ENCODE data around the gene FOXB1.

FOXB1 gene

DNA sequence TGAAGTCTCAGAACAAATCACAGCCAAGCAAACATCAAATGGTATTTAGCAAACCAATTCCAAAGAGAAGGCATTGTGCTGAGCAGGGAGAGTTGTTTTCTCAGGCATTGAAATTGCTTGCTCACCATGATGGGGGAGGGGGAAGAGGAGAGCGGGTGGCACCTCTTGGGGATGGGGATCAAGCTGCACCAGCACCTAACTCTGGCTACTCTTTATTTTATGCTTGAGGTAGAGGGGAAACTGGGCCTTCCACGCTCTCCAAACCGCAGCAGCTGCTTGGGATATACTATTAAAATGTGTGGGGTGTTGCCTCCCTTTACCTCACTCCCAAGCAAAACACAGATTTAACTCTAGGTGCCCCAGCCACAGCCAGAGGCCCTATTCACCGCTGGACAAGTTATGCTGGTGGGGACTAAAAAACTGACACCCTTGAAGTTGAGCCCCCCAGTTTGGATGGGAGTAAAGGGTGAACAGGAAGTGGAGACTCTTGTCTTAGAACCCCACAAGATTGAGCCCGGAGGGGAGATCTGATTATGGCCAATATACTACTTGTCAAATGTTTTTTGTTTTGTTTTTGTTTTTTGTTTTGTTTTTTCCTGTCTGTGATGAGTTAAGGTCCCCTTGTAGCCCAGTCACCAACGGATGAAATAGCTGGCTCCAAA is 5.0 kb upstream of the FOXB1 start:
- DNase-seq = no peak

DNA sequence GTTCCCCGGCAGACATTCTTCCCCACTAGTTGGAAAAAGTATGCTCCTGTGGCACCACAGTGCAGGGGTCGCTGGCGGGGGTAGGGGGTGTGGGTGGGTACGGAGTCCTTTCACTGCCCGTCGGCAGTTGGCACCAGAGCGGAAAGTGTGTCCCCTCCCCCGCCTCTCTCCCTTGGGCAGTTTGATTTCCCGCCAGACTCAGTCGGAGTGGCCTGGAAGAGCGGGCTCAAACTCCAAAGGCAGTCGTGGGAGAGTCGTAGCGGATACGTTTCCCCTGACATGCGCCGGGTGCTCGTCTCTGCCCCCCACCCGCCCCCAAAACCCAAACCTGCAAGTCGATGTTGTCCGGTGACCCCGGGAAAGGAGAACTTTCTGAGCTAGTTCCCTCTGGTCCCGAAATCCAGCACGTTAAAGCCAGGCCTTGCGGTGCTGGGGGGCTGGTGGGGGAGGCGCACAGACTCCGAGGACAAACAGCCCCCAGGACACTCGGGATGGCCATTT is 4.4 kb upstream of the FOXB1 start:
- no peak for DNase-seq

DNA sequence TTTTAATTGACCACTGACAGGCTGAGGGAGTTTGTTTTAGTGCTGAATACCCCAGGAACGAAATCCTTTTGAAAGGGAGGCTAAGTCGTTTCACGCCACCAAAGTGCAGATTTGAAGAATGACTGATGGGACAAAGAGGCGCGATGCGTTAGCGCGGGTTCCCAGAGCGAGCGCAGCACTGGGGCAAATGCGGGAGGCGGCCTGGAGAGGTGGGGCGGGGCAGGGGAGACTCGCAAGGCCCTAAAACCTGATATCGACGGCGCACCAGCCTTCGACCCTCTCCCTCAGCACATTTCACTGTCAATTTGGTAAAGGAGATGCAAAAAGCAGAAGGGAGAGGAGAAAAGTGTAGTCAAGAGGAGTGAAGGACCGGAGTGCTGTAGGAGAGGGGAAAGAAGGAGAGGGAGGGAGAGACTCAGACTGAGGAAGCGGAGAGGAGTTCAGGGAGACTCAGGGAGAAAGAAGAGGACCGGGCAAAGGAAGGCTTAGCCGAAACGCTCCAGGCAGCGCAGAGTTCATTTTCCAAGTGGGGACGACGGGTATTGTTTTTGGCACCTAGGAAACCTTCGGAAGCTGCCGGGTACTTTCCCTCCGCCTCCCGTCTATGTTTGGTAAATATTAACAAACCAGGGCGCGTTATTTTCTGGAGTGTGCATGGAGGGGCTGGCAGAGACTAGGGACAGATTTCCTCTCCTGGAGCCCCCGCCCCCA is 3.8 kb upstream of the FOXB1 start:
- DNase-seq = no peak

DNA sequence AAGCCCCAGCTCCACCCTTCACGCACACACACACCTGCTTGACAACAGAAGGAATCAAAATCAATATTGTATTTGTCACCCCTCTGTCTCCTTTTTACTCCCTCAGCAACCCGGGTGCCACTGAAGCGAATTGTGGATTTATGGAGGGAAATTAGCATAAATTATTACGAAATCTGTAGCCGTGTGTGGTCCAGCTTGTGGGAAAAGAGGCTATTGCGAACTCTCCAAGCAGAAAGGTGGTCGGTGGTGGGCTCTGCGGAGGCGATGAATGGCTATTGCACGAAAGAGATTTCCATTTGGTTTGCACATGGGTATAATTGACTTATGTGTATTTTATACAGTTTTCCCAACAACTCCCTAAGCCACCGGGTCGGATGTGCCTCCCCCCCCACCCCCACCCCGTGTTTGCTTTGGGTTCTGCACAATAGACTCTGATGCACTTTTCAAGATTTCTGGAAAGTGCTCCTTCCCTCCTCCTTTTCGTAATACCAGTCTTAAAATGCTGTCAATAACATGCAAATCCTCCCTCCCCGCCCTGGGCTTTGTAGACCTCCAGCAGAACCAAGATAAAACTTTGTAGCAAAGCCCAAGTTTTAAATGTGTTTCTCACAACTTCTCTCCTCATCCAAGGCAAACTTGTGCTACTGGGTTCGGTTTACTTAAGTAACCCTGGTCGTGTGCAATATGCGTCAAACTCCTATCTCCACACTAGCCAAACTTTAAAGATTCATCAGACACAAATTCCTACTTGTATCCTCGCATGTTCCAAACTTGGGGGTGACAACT is 3.1 kb upstream of the FOXB1 start:
- no peak for DNase-seq

DNA sequence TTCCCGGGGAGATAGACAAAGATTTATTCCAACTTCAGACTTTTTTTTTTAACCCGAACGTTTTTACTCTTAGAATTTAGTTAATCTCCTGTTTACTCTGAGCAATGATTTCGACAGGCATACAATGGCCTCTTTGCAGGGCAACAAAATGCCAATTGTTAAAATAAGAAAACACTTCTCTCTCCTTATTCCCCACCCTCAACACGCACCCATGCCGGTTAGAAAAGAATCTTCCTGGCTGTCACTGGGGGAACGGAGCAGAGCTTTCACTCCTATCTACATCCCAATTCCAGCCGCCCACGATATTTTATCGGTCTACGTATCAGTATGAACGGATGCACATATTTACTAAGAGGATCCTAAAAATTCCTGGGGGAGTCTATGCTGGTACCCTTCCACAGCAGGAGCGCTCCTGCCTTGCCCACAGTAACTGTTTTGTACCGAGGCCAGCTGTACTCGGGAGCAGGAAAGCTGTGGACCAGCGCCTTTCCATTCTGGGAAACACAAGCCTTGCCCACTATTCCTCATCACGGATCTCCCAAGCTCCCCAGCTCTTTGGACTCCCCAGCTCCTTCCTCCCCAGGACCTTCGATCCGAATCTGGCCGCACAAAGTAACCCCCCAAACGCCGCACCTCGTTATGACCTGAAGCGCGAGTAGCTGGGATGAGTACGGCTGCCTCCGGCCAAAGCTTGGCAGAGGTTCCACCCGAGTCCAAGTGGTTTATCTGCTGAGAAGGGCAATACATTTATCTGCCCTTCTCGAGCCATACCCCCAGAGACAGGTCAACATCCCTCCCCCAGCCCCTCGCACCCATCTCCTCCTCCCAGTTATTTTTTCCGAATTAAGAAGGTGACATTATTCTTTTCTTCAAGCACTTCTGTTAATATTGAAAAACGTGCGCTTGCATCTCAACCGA is 2.2 kb upstream of the FOXB1 start:
- DNase-seq = no peak

DNA sequence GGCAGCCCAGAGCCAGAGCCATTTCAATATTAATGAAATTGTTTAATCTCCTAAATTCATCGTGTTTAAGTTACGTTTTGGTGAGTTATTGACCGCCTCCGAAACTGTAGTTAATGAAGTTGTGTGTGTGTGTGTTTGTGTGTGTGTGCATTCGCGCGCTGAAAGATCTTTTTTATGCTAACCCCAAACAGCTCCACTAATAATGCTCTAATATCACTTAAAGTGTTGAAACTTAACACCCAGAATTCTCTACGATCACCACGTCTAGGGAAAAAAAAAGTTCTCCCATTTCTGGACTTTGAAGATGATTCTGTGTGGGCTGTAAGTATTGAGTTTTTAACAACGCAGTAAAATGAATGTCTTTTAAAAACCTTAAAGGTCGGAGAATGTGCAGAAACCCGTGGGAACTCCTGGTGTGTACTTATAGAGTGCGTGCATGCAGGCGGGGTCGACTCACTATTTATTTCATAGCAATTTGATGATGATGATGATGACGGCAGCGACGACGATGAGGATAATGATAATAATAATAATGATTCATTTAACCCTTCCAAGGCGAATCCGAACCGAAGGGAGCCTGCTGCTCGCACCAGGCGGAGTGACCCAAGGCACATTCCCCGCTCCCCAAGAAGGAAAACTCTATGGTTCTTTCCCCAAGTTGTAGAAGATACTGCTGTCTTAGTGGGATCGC is 1.4 kb upstream of the FOXB1 start:
- no peak for DNase-seq

DNA sequence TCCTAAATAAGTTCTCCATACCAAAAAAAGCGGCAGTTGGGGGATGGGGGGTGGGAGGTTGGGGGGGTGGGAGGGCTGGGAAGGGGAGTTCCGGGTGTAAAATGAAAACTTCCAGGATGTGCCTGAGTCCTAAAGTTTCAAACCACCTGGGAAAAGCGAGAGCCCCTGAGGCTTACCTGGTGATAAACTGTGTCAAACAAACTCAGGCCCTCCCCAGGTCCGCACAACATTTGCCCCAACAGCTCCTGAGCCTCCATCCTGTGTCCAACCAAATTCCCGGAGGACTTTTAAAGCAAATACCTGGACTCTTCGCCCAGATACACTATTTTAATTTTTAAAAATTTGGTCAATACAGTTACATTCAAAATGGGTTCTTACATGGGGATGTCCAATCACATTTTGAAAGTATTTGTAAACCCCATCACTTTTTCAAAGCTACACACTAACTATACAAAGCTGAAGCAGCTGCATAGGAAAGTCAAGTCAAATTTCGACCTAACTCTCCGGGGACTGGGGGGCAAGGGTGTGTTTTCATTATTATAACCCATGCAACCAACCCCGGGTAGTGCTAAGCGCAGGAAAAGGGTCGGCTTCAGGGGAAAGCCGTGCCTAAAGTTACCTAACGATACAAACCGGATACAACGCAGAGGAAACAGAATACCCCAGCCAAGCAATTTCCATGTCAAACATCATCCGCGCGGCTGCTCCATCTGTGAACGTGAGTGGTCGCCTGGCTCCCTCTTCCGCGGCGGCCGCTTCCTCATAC is 685 bp upstream of the FOXB1 start:
- DNase-seq = no peak

DNA sequence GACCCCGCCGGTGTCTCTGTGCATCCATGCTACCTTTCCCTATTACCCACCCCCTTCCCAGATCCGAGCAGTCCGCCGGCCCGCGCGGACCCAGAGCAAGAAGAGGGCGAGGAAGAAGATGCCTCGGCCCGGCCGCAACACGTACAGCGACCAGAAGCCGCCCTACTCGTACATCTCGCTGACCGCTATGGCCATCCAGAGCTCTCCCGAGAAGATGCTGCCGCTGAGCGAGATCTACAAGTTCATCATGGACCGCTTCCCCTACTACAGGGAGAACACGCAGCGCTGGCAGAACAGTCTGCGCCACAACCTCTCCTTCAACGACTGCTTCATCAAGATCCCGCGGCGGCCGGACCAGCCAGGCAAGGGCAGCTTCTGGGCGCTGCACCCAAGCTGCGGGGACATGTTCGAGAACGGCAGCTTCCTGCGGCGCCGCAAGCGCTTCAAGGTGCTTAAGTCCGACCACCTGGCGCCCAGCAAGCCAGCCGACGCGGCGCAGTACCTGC is 788 bp downstream of the FOXB1 start:
- no peak for DNase-seq

DNA sequence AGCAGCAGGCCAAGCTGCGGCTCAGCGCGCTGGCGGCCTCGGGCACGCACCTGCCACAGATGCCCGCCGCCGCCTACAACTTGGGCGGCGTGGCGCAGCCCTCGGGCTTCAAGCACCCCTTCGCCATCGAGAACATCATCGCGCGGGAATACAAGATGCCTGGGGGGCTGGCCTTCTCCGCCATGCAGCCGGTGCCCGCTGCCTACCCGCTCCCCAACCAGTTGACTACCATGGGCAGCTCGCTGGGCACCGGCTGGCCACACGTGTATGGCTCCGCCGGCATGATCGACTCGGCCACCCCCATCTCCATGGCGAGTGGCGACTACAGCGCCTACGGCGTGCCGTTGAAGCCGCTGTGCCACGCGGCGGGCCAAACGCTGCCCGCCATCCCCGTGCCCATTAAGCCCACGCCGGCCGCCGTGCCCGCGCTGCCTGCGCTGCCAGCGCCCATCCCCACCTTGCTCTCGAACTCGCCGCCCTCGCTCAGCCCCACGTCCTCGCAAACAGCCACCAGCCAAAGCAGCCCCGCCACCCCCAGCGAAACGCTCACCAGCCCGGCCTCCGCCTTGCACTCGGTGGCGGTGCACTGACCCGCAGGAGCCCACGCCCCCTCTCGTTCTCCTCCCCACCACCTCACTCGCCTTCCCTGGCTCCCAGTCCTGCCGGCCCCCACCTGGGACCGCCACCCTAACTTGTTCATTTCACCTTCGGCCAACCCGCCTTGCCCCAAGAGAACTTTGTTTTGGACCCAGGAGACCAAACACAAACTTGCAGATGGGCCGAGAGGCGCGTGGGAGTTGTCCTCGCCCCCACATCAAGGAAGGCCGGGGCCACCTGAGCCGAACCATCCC is 1.5 kb downstream of the FOXB1 start:
- DNase-seq = no peak

DNA sequence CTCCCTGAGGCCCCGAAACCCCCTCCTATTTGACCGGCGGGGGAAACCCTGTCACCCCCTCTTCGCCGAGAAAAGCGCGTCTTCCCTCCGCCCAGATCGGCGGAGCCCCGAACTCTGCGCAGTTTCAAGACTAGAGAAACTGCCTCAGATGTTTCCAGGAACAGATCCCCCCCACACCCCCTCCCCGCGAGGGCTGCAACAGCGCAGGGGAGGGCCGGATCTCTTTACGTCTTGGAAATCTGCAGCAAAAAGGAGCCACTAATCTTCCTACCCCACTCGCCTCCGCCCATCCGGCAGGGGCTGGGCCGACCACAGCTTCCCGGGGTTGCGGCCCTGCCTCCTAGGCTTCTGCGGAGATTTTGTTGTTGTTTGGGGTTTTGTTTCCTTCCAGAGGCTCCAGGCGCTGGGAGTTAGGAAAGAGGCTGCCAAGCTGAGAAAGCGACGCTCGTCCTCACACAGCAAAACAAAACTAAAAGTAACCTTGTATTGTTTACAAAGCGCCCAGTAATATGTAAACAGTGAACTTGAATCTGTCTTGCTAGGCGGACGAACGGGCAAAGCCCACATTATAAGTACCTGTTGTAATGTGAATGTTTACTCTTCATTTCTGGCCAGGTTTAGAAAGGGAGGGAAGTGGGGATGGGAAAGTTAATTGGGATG is 2.2 kb downstream of the FOXB1 start:
- no peak for DNase-seq

DNA sequence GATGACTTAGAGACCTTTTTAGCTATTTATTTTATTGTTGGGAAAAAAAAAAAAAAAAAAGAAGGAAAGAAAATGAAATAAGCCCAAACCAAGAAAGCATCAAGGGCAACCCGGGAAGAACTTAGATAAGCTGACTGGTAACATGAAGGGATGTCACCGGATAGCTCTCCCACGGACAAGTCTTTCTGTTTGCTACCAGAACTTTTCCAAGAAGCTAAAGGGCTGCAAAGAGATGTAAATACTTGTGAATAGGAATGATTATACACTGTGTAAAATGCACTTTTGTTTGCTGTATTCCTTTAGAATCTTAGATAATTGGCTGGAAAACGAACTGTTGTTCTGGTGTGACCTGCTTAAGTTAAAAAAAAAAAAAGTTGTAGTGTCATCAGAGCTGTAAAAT is 2.8 kb downstream of the FOXB1 start:
- DNase-seq = no peak

DNA sequence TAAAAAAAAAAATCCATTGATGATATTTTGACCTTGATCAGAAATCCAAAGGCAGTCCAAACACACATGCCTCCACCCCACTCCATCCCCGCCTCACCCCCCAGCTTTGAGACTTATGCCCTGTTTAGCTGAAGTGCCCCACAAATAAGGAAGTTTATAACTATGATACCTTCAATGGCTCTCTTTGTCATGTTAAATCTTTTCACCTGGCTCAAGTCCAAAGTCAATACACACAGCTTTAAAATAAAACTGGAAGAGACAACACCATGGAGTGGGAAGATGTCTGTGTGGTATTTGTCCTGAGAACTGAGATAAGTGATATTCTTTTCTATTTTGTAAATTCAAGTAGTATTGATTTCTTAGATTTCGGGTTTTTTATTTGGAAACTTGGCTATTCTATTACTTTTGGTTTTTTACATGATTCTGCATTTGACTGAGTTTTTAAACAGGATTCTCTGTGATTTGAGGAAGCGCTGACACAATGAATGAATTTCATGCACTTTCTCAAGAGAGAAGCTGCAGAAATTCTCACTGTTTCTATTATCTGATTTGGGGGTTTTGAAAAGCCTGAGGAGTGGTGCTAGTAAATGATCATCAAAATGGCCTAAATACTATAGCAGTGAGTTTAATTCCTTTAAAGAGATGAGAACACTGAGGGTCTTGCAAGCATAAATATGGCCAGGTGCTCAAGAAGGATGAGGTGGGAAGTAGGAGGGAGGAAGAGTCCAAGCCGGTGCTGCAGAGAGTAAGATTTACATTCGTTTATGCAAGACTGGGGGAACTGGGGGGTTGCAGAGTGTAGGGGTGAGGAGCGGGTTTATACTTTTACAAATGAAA is 5.2 kb downstream of the FOXB1 start:
- no peak for DNase-seq

DNA sequence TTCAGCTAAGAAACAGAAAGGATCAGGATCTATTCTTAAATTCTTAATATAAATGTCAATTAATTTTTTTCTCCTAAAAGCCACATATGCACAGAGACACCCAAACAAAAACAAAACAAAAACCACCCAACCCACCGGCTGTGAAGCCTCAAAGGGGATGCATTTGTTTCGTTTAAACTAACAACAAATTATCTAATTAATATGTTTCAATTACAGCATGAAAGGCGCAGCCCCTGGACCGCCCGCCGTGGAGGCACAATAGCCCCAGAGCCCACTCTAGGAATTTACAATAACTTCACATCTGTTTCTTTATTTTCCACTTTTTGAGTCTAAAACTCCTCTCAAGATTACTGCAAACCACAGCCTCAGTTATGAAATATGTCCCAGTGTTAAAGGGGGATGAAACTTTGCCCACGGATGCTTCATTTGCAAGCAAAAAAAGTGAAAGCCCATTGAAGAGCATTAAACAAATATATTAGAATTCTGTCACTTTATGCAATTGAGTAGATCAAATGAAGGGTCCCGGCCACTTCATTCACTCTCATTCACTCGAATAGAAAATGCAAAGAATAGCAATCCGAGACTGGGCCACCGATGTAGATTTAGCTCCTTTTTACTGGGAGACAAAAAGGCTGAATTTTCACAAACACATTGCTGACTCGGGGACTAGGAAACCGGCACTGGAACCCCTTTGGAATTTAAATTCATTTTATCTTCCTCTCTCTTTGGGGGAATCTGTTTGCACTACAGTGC is 6.0 kb downstream of the FOXB1 start:
- no peak for DNase-seq

DNA sequence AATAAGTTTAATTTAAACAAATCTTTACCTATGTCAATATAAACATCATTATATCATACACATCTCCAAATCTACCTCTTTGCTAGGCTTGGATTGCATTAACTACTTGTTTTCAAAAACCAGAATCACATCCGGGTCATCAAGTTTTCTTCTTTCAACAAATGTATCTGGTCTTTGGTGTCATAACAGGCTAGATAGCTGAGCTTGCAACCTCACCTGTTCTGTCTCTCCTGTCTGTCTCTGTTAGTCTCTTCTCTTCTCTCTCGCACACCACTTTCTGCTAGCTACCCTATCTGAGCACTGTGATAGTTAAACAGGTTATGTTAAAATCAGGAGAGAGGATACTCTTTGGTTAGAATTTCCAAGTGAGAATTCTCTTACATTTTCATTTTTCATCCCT is 6.7 kb downstream of the FOXB1 start:
- no peak for DNase-seq

DNA sequence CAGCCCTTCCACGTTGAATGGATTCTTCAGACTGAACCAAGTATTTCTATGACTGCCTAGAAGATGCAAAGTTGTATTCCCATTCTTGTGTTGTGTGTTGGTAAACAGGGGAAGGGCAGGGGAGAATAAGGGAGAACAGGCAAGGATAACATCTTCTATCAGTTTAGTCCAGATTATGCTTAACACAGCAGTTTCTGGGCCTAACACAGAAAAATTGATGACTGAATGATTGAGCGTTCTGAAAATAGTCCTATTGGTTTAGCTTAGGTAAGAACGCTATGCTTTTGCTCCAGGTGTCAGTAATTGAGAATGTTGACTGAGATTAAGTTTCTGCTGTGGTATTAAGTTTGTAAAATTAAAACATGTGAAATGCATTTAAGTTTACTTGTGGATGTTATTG is 8.6 kb downstream of the FOXB1 start:
- DNase-seq = no peak

All from amygdala (tissue), 56 donors.